Measurements from ENCODE around the gene ASZ1. TPM values are rescaled to one million over a fixed set of nuclear protein-coding genes. Genes with fewer than 3 reads are reported as not detected.

Gene ASZ1
- total RNA-seq, 1 experiment from 2014 or later: not detected

GRCh38 chr7:117324960-117325359 lies 102.3 kb downstream of the ASZ1 start:
- intact Hi-C loops (cut with micrococcal nuclease; ENCODE audit: unreplicated experiment) (no loop called here), in situ Hi-C loops (cut with HindIII; ENCODE audit: low pct_unique_long_range_greater_than_20kb, low sequenced_read_pairs) (no loop called here)
- H3K9me3 ChIP-seq (ENCODE audit: control insufficient read depth, insufficient read depth, low read depth, low read length): no peaks in the 10 kb centered on the region
- ChIA-PET POLR2A (no interaction called here), CTCF (no interaction called here)
- H3K4me1 ChIP-seq (ENCODE audit: control insufficient read depth, insufficient read depth, low read length): peaks cover 5% of the 10 kb centered on the region
- ATAC-seq (no peak), DNase-seq (ENCODE audit: low read depth, low spot score) (no peak)
- peaks cover 36% of the 10 kb centered on the region for H3K27me3 ChIP-seq (ENCODE audit: control insufficient read depth, insufficient read depth, low read length)
- H3K4me3 ChIP-seq (ENCODE audit: low read depth in 2 of 2, low read length in 2 of 2): no peak overlapping the region
- H3K27ac ChIP-seq (ENCODE audit: low read length): no peak overlapping the region
- no peak for TF ChIP-seq POLR2AphosphoS5 (IDR thresholded peaks at IDR 0.05; ENCODE audit: low read depth, low read length)
- TF ChIP-seq CTCF (IDR thresholded peaks at IDR 0.05): no peak
- no peak for TF ChIP-seq TCF7L2 (IDR thresholded peaks at IDR 0.05; ENCODE audit: low read depth, low read length)
- no peak for TF ChIP-seq SIN3A (IDR thresholded peaks at IDR 0.05; ENCODE audit: borderline replicate concordance, insufficient read depth, low read depth, low read length)
- no peaks in the 10 kb centered on the region for H3K36me3 ChIP-seq (ENCODE audit: control insufficient read depth, insufficient read depth, low read length)
- BruUV-seq (replicated peaks): no TSS peak

GRCh38 chr7:117323851-117324711 lies 103.2 kb downstream of the ASZ1 start:
- in situ Hi-C loops (cut with HindIII; ENCODE audit: low pct_unique_long_range_greater_than_20kb, low sequenced_read_pairs): no loop called here
- Histone ChIP-seq H3K27me3 (ENCODE audit: control insufficient read depth, insufficient read depth, low read length) (peaks cover 40% of the 10 kb centered on the region), H3K36me3 (ENCODE audit: control insufficient read depth, insufficient read depth, low read length) (no peaks in the 10 kb centered on the region), H3K9me3 (ENCODE audit: control insufficient read depth, insufficient read depth, low read depth, low read length) (no peaks in the 10 kb centered on the region), H3K4me3 (ENCODE audit: low read depth in 2 of 2, low read length in 2 of 2) (peak overlapping the region; percentile 35 to 46), H3K4me1 (ENCODE audit: control insufficient read depth, insufficient read depth, low read length) (peaks cover 5% of the 10 kb centered on the region), H3K27ac (ENCODE audit: low read length) (no peak overlapping the region)
- ATAC-seq (peak; percentile 74), DNase-seq (ENCODE audit: low read depth, low spot score) (no peak)
- ChIA-PET POLR2A (no interaction called here), CTCF (no interaction called here)
- intact Hi-C loops (cut with micrococcal nuclease; ENCODE audit: unreplicated experiment): no loop called here
- no peak for TF ChIP-seq SIN3A (IDR thresholded peaks at IDR 0.05; ENCODE audit: borderline replicate concordance, insufficient read depth, low read depth, low read length)
- TF ChIP-seq TCF7L2 (IDR thresholded peaks at IDR 0.05; ENCODE audit: low read depth, low read length): no peak
- TF ChIP-seq REST (IDR thresholded peaks at IDR 0.05; ENCODE audit: insufficient read depth in 1 of 2, low read depth in 2 of 2, low read length in 1 of 2): no peak
- no peak for TF ChIP-seq CTCF (IDR thresholded peaks at IDR 0.05)
- TF ChIP-seq POLR2AphosphoS5 (IDR thresholded peaks at IDR 0.05; ENCODE audit: low read depth, low read length): no peak
- BruUV-seq (replicated peaks): no TSS peak

Data from Panc1 (cell line).